Kidney (tissue), 14 donors: Measurements from ENCODE around the gene GPBP1L1. TPM values are rescaled to one million over a fixed set of nuclear protein-coding genes. Genes with fewer than 3 reads are reported as not detected.
"Not testable (repeated sequence)": the region's sequence is repeated elsewhere in the genome, so short reads cannot be mapped to it uniquely, and the experiment has no call there.

Source experiments
- DNase-seq, 5 donors: peaks; one replicate each; pipeline ENCODE4 v3.0.0-alpha.2; 2013 to 2020
- FAIRE-seq: peaks from 2 replicates; lab custom pipeline; 2012; peaks lifted over from hg19 to GRCh38; lab: Jason Lieb, UNC
- H3K27ac ChIP-seq, 2 donors: one replicate each; pipeline ENCODE4 v1.7.0; 2013; ENCODE audit warnings: low read depth in 2 of 2, low read length in 2 of 2, inconsistent platforms in 1 of 2
- H3K27me3 ChIP-seq: one replicate; pipeline ENCODE4 v1.7.1; 2013; ENCODE audit warnings: low read length, inconsistent platforms; ENCODE audit not compliant: control insufficient read depth, insufficient read depth
- H3K36me3 ChIP-seq, 3 donors: one replicate each; pipeline versions ENCODE4 v1.7.0 to v1.7.1; 2013; ENCODE audit warnings: low read length in 3 of 3, control low read depth in 1 of 3, inconsistent platforms in 1 of 3; ENCODE audit not compliant: insufficient read depth in 3 of 3, control insufficient read depth in 2 of 3
- H3K4me1 ChIP-seq, 3 donors: one replicate each; pipeline versions ENCODE4 v1.7.0 to v1.7.1; 2013; ENCODE audit warnings: low read length in 3 of 3, inconsistent platforms in 1 of 3, low read depth in 1 of 3; ENCODE audit not compliant: control insufficient read depth in 2 of 3, insufficient read depth in 2 of 3
- H3K4me3 ChIP-seq, 3 donors: one replicate each; pipeline versions ENCODE4 v1.7.0 to v1.8.1; 2013; ENCODE audit warnings: low read length in 3 of 3, control low read depth in 1 of 3, inconsistent platforms in 1 of 3
- H3K9ac ChIP-seq, 3 donors: one replicate each; pipeline versions ENCODE4 v1.7.0 to v1.7.1; 2013; ENCODE audit warnings: low read length in 3 of 3, control low read depth in 1 of 3, inconsistent platforms in 1 of 3
- H3K9me3 ChIP-seq, 3 donors: one replicate each; pipeline versions ENCODE4 v1.7.0 to v1.7.1; 2013; ENCODE audit warnings: low read length in 3 of 3, control low read depth in 1 of 3, inconsistent platforms in 1 of 3; ENCODE audit not compliant: control insufficient read depth in 2 of 3, insufficient read depth in 1 of 3
- intact Hi-C: fragments of 100-400 bp; cut with DNase I; formaldehyde crosslinking; loops from one replicate; pipeline ENCODE4 v1.11.1; 2022
- polyA plus RNA-seq: library from polyadenylated mRNA; stranded (reverse); fragments of 350-450 nt; fragmentation: Illumina TruSeq; extraction: RNeasy Lipid Tissue Mini Kit (QIAGEN cat#74804); gene quantifications from one replicate; pipeline ENCODE4 v1.2.3, GENCODE V29; 2014; ENCODE audit warnings: low read depth, low replicate concordance; ENCODE audit not compliant: insufficient read depth
- total RNA-seq: library from RNA; stranded (reverse); fragmentation: NEBNext Ultra II Directional; extraction: Animal tissue kit (Norgen Biotek cat#: 25700); gene quantifications from one replicate; pipeline ENCODE4 v1.2.1, GENCODE V29; 2021
- TF ChIP-seq, protein P1 (sequence below): IDR thresholded peaks from 3 replicates; pipeline ENCODE4 v1.5.1; 2012; ENCODE audit warnings: mild to moderate bottlenecking, moderate library complexity, borderline replicate concordance; ENCODE audit not compliant: insufficient read depth; ENCODE audit errors: extremely low read depth
- donor health status: control.
- donor health status: control.
- donor health status: control.
- donor health status: control.
- donor health status: control.
- donor health status: DM: yes; HTN: yes; CAD: no.
- donor health status: Normal renal cell carcinoma (clear cell type).

GPBP1L1 gene
- total and polyA plus RNA-seq, 2 donors from 2014 or later, result 59.1 to 146 TPM

GRCh38 chr1:45713711-45714110 is 27.4 kb upstream of the GPBP1L1 start:
- FAIRE-seq (no peak), DNase-seq (no peak)
- Histone ChIP-seq H3K27me3 (no peaks in the 10 kb centered on the region), H3K27ac (no peak overlapping the region), H3K4me3 (no peak overlapping the region), H3K9ac (no peak overlapping the region), H3K4me1 (no peaks in the 10 kb centered on the region), H3K9me3 (no peaks in the 10 kb centered on the region), H3K36me3 (peaks cover 3 to 6% (median 3%) of the 10 kb centered on the region in 3 donors)
- TF ChIP-seq, protein P1, sequence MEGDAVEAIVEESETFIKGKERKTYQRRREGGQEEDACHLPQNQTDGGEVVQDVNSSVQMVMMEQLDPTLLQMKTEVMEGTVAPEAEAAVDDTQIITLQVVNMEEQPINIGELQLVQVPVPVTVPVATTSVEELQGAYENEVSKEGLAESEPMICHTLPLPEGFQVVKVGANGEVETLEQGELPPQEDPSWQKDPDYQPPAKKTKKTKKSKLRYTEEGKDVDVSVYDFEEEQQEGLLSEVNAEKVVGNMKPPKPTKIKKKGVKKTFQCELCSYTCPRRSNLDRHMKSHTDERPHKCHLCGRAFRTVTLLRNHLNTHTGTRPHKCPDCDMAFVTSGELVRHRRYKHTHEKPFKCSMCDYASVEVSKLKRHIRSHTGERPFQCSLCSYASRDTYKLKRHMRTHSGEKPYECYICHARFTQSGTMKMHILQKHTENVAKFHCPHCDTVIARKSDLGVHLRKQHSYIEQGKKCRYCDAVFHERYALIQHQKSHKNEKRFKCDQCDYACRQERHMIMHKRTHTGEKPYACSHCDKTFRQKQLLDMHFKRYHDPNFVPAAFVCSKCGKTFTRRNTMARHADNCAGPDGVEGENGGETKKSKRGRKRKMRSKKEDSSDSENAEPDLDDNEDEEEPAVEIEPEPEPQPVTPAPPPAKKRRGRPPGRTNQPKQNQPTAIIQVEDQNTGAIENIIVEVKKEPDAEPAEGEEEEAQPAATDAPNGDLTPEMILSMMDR, result no peak
- intact Hi-C loops, result no loop called here

DNA sequence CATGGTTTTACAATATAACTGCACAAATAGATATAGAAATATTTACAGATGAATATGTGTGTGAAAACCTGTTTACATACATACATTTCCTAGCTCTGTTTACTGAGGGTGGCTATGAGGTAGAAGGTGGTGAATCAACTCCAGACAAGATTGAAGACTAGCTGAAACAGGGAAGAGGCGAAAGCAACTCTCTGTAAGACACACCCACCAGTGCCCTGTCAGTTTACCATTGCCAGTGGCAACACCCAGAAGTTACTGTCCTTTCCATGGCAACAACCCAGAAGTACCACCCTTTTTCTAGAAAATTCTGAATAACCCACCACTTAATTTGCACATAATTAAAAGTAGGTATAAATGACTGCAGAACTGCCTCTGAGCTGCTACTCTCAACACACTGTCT is 18.3 kb upstream of the GPBP1L1 start:
- no peak for FAIRE-seq
- DNase-seq, result no peak
- Histone ChIP-seq H3K27ac (no peak overlapping the region), H3K27me3 (no peaks in the 10 kb centered on the region), H3K36me3 (peaks cover 0 to 7% (median 0%) of the 10 kb centered on the region in 3 donors), H3K4me1 (no peaks in the 10 kb centered on the region), H3K9ac (no peak overlapping the region), H3K4me3 (no peak overlapping the region), H3K9me3 (no peaks in the 10 kb centered on the region)
- TF ChIP-seq, protein P1, result no peak
- intact Hi-C loops, result no loop called here

DNA sequence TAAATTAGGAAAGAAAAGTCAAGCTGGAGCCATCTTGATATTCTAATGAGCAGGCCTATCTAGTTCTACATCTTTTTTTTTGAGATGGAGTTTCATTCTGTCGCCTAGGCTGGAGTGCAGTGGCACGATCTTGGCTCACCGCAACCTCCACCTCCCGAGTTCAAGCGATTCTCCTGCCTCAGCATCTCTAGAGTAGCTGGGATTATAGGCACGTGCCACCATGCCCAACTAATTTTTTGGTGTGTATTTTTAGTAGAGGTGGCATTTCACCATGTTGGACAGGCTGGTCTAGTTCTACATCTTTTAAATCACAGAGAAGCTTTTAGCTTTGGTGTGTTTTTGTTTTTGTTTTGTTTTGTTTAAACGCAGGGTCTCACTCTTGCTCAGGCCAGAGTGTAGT is 8.5 kb upstream of the GPBP1L1 start:
- no peak overlapping the region for H3K27ac ChIP-seq
- no peak overlapping the region for H3K4me3 ChIP-seq
- no peaks in the 10 kb centered on the region for H3K27me3 ChIP-seq
- DNase-seq (no peak), FAIRE-seq (no peak)
- intact Hi-C loops, result no loop called here
- peaks cover 3 to 8% (median 4%) of the 10 kb centered on the region in 3 donors for H3K36me3 ChIP-seq
- TF ChIP-seq, protein P1, result no peak
- H3K9me3 ChIP-seq, result no peaks in the 10 kb centered on the region
- H3K9ac ChIP-seq, result no peak overlapping the region
- no peaks in the 10 kb centered on the region for H3K4me1 ChIP-seq

DNA sequence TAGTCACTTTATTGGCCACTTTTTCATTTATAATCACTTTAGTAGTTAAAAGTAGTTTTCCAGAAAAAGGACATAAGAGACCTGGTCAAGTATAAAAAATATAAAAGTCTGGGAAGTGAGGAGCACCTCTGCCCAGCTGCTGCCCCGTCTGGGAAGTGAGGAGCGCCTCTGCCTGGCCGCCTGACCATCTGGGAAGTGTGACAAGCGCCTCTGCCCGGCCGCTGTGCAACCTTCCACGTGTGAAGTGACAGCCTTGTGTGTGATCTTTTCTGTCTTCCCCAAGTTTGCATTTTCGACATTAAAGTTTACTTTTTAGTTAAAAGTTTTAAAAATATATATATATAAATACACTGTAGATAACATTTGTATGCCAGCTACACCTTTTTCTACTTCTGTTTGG is 7.5 kb upstream of the GPBP1L1 start:
- intact Hi-C loops, H3K36me3 ChIP-seq, FAIRE-seq, H3K9ac ChIP-seq, H3K4me3 ChIP-seq, H3K4me1 ChIP-seq, H3K27me3 ChIP-seq, DNase-seq, H3K9me3 ChIP-seq, H3K27ac ChIP-seq: not testable (repeated sequence)
